NCI-H128 (cell line): ENCODE data around the gene AIG1.

Experiments used
- DNase-seq: peaks from one replicate; lab custom pipeline; 2025; ENCODE audit not compliant: unreplicated experiment; lab: John Stamatoyannopoulos, UW

Gene AIG1

DNA sequence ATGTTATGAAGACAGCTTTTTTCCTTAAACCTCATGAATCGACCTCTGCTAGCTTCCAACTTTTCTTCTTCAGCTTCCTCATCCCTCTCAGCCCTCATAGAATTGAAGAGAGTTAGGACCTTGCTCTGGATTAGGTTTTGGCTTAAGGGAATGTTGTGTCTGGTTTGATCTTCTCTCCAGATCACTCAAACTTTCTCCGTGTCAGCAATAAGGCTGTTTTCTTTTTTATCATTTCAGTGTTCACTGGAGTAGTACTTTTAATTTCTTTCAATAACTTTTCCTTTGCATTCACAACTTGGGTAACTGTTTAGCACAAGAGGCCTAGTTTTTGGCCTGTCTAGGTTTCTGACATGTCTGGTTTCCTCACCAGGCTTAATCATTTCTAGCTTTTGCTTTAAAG, 32.6 kb downstream of the AIG1 start:
- no peak for DNase-seq

DNA sequence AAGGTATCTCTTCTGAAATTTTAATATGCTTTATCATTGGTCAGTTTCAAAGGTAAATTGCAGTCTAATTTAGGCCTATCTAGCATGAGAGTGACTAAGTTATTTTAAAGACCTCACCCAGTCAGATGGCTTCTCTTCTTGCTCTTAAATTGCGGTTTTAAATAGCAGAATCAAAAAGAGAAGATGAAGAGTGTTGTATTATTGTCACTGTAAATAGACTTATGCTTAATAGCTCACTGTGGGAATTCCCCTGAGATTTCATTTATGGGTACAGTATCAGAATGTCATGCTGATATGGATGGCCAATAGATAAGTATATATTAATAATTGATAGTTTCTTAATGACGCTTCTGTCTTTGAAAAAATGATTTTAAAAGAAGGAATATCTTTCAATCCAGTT, 35.7 kb downstream of the AIG1 start:
- no peak for DNase-seq

DNA sequence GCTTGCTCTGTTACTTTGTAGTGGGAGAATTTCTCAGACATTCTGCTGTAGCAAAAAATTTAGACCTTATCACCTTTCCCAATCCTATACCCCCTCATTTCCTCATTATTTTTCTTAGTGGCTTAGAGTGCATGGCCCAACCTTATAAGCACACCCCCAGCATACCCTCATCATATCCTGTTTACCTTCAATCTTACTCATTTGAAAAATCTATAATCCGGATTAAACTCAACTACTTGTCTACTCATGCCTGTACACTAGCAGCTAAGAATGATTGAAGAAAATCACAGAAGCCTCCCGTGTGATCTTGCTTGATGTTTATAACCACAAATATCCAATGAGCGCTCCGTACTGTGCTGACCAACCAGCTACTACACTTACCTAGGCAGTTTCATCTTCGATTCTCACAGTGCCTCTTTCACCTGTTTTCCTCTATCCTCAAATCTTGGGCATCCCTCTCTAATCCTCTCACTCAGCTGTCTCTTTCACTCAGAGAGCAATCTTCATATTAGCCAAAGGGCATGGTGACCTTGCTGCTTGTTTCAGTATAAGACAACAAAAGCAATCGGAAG, 36.6 kb downstream of the AIG1 start:
- DNase-seq = no peak

DNA sequence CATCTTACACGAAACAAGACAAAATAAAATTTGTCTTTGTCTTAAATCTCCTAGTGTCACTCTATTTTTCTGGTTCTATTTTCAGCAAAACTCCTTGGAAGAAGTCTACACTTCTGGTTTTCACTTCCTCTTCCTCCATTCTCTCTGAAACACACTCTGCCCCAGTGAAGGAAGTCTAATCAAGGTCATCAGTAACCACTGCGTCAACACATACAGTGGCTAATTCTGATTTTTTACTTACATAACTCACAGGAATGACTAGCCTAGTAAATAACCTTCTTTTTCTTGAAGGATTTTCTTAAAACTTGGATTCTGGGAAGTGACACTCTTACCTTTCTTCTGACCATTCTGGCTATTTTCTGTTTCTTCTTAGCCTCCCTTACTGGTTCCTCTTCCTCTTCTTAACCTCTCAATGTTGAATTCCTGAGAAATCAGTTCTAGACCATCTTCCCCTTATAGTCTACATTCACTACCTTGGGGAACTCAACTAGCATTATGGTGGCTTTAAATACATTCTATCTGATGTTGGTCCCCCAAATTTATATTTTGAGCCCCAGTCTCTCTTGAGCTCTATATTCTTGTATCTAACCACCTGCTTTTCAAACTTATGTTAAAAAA, 37.5 kb downstream of the AIG1 start:
- no peak for DNase-seq

DNA sequence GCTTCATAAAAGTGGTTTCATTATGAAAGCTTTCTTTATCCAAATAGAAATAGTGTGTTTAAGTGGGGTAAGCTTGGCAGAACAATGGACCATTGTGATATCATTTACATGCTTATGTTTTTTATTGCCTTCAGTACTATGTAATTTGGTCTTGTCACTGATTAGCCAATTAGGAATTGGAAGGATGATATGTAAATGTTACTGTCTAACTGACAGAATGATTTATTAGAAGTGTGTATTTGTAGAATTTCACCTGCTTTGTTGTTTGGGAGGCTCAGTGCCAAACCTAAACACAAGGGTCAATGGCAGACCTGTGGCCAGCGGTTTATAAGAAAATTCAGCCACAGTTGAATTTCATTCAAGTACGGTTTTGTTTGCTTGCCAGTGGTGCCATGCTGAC, 39.0 kb downstream of the AIG1 start:
- DNase-seq = no peak

DNA sequence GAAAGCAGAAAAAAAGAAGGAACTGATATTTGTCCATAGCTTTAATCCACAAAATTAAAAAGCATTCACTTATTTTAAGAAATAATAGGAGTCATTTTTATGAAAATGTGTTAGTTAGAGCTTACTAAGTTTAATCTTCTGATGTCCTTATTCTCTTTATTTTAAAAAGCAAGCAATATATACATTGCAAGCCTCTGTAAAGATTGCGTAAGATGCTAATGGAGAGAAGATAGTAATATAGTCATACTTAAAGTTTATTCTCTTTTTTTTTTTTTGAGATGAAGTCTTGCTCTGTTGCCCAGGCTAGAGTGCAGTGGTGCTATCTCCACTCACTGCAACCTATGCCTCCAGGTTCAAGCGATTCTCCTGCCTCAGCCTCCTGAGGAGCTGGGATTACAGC, 39.7 kb downstream of the AIG1 start:
- no peak for DNase-seq

DNA sequence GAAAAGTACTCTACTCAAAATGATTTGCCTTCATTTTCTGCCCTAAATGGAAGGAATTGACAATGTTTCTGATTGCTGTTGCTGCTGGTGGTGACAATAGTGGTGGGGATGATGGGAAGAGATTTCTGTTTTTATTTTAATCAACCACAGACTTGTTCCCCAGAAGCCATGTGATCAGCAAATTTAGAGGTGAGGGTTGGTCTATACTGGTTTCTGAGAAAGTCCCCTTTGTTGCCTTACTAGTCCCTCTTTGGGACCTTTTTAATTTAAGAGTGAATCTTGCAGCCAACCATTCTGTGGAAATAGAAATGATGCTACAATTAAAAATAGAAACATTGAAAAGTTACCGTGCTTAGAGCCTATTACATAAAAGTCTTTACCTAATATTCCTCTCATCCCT, 43.2 kb downstream of the AIG1 start:
- DNase-seq = no peak

DNA sequence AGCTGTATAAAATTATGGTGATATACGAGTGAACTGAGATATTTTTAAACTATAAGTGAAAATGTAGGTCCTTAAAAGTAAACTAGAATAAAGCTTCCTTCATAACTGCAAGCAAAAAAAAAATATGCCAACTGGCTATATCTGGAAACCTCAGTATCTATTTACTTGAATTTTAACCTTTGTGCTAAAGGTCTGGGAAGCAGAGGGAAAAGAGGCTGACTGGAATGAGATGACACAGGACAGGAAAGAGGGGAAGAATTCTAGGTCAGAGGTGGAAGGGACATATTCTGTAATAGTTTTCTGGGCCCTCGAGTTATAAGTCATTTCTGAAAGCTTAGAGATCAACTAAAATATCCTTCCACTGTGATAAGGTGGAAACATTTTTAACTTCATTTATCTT, 46.8 kb downstream of the AIG1 start:
- DNase-seq = no peak

DNA sequence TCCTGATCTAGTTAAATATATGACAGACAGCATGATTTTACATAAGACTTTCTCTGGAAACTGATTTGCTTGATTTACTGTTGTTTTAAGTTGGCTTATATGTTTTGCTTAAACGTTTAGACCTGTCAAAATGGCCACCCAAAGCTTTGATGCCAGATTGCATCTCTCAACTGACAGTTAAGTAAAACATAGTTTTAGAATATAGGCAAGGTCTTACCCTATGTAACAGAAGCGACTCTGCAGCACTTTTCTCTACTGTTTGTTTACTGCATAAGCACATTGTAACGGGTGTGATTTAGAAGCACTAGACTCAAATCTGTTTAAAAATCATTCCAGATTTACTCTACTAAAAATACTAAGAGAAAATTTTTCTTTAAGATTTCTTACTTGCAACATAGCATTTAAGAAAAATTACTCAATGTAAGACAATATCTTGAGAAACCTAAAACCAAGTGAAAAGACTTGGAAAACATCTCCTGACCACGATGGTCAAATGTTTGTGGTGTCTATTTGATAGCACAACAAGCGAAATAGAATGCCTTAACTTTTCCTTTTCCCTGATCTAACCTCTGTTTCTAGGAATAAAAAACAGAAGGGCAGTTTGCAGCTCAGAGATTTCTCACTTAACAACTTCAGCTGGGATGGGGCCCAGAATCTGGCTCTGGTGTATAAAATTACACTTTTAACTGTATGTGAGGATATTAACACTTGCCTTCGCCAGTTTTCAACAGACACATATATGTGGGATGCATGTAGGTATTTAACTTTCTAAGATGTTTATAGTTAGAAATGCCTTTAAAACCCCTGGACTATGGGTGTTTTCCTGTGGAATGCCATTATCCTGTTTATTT, 47.4 kb downstream of the AIG1 start:
- DNase-seq = no peak

DNA sequence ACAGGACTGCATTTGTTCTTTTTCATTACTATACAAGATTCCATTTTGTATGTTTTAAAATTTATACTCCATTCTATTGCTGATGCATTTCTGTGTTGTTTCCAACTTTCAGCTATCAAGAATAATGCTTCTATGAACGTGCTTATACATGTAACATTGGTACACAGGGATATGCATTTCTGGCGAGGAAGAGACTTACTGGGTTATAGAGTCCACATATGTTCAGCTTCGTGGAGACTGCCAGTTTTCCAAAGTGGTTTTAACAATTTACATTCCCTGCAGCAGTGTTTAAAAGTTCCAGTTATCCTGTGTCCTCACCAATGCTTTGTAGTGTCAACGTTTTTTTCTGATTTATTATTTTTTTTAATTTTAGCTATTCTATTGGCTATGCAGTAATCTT, 48.5 kb downstream of the AIG1 start:
- no peak for DNase-seq

DNA sequence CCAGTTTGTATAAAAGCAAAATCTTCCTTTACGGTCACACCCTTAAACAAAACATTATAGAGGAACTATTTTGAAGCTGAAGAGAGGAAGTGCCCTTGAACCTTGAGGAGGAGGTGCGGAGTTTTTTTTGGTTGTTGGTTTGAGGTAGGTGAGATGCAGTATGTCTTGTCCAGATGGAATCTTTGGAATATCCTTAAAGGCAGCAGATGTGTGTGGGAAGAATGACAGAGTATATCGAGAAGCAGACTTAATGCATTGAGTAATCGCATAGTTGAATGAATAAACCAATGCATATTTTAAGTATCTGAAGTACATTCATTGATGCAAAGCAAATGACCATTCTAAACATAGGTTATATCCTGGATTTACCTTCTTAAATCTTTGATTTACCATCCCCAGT, 49.9 kb downstream of the AIG1 start:
- DNase-seq = no peak

DNA sequence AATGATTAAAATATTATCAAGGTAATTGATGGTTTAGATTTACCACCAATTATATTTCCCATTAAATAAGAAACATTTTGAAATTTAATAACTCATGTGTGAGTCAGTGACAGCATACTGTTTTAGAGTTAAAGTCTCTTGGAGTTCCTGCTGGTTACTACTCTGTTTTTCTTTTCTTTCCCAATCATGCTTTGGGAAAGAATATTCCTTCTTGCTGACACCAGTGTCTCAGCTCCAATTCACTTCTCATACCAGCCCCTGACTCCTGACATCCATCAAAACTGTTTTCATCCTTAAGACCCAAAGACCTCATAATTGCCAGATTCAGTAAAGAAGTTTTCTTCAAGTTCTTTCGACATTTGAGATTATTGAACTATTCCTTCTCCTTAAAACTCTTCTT, 50.3 kb downstream of the AIG1 start:
- DNase-seq = no peak

DNA sequence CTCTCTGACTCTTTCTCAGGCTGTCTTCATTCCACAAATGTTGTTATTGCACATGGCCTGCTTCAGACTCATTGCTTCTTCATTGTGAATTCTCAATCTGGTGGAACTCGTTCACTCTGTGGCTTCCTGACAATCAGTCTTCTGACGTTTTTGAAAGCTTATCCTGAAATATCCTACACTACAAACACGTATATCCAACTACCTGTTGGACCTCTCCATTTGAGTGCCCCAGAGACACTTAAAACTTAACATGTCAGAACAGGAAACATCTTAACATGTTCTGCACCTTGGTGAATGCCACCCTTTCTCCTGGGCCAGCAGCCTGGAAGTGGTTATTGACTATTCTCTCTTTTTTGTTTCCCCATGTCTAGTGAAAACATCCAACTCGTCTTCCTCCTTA, 50.8 kb downstream of the AIG1 start:
- no peak for DNase-seq

DNA sequence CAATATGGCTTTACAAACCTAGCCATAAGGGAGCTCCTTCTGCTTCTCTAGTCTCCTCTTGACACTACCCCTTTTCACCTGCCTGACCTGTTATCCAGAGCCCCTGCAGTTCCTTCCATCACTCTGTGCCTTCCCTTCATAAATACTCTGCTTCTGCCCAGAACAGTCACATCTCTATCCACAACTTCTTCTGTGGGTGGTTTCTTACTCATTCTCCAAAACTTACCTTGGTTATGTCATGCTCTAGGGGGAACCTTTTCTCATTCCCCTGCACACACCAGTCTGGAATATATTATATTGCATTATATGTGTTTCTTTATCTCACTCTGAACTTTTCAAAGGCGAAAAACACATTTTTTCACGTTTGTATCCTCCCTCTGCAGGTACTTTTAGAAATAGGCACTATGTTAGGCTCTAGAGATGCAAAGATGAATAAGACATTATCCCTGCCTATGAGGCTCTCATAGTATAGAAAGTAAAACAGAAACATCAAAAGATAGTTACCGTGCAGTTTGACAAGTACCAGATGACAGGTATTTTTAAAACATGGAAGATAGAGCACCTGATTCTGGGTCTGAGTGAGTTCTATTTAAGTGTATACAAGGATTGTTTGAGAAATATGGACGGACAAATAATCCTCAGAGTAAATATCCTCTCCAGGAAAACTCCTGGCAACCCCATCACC, 51.5 kb downstream of the AIG1 start:
- DNase-seq = no peak

DNA sequence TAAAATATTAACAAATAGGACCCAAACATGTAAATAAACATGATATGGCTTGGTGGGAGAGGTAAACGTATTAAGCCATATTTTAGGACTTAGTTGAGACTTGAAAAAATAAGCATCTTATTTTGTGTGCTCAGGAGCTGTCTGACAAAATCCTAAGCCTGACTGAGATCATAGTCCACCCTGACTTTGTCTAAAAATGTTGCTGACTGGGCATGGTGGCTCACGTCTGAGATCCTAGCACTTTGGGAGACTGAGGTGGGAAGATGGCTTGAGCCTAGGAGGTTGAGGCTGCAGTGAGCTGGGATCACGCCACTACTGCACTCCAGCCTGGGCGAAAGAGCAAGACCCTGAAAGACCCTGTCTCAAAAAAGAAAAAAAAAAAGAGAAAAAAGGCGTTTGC, 52.1 kb downstream of the AIG1 start:
- DNase-seq = no peak

DNA sequence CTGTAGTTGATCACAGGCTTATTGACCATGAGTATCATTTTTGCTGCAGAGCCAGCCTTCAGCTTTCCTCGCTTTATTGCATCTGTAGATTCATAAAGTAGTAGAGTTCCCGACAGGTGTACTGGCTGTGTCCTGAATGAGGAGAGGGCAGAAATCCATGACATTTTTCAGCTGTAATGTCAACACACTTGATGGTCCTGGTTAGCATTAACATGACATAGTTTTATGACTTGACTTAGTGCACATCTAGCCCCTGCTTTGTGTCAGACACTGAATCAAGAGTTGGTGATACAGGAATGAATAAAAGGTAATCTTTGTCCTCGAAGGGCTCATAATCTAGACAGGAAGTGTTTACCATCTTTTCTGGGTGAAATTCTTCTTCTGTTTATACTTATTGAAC, 55.0 kb downstream of the AIG1 start:
- no peak for DNase-seq

DNA sequence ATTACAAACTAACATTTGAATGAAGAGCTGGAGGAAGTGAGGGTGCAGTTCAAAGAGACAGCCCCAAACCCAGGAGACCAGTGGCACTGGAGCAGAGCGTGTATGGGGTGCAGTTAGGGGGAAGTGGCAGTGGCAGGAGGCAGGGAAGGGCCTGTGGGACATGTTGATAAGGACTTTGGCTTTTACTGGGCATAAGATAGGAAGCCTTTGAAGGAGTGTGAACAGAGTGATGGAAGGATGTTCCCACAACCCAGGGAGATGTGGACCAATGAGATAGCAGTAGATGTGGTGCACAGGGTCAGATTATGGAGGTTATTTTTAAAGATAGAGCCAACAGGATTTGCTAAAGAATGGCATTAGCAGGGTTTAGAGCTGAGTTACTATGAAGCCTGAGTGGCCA, 56.4 kb downstream of the AIG1 start:
- no peak for DNase-seq

DNA sequence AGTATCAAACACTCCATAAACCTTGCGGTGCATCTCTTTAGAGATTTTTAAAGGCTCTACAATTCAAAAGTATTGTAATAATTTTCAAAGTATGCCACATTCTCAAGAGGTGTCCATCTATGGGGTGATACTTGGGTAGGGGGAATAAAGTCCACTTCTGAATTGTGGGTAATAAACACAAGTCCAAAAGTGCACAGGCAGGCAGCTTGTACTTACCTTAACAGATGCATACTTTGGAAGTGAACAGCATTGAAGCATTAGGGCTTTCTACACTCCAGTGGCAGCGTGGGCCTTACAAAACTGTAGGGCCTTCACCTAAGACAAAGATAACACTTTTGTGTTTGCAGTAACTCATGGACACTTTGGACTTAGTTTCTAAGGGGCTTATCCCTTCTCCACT, 58.6 kb downstream of the AIG1 start:
- no peak for DNase-seq

DNA sequence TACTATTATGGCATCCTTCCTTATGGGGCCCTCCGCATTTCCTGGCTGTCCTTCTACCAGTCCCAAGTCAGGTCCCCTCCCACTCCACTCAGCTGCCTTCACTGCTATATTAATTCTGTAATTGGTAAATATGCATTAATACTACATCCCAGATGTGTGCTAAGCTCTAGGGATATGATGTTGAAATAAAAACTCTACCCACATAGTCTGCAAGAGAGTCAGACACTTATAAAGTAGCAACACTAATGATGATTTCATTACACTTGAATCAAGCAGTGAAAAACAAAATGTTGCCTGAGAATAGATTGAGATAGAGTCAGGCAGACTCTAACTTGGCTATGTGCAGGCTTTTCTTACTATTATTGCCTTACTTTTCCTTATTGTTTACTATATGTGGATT, 62.4 kb downstream of the AIG1 start:
- DNase-seq = no peak

DNA sequence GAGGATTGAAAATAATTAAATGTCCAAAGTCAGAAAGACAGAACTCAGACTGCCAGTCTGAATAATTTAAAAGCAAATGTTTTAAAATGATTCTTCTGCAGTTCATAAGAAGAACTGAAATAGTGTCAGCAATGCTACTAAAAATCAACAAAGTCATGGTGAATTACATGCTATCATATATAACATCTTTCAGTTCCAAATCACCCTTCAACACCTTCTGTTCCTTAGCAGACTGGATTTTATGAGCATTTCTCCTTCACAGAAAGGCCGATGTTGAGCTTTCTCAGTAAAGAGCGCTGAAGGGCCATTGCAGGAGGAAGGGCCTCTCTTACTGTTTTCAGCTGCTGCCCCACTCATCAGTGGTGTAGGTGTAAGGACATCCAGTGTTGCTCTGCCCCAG, 63.3 kb downstream of the AIG1 start:
- DNase-seq = no peak

DNA sequence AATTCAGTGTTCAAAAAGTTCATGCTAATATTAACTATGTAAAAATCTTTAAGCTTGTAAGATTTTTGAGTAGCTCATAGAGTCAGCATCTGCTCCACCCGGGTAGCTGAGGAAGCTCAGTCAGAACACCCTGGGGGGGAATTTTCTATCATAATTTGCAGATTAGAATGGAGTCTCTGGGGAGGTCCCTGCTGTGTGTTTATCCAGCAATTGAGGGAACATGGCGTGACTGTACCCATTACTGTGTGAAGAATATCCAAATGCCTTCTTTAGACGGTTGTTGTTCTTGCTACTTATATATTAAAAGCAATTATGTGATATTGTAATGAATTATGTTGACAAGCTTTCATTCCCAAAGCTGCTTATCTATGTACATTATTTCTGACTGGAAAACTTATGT, 64.8 kb downstream of the AIG1 start:
- no peak for DNase-seq
